Right cardiac atrium (tissue), 5 donors: ENCODE data around the gene SMAP2. TPM values are rescaled to one million over a fixed set of nuclear protein-coding genes. Genes with fewer than 3 reads are reported as not detected.

Experiments used
- ATAC-seq, 2 donors: fragments of 200-7000 bp; cut with Tn5 transposase; one replicate each; pipeline versions ENCODE4 v1.8.0 to v1.9.1; 2020; ENCODE audit warnings: moderate library complexity in 2 of 2, mild to moderate bottlenecking in 1 of 2
- DNase-seq, 3 donors: peaks; one replicate each; pipeline ENCODE4 v3.0.0-alpha.2; 2020
- H3K27ac ChIP-seq: one replicate; pipeline ENCODE4 v1.5.1; 2013; ENCODE audit warnings: mild to moderate bottlenecking, low read length, control low read depth, moderate library complexity
- H3K27me3 ChIP-seq: one replicate; pipeline ENCODE4 v1.6.1; 2013; ENCODE audit not compliant: control insufficient read depth, insufficient read depth
- H3K4me1 ChIP-seq: one replicate; pipeline ENCODE4 v1.6.1; 2013; ENCODE audit warnings: low read length; ENCODE audit not compliant: control insufficient read depth, insufficient read depth
- H3K4me3 ChIP-seq: one replicate; pipeline ENCODE4 v1.5.1; 2013; ENCODE audit warnings: low read length, control low read depth
- H3K9me3 ChIP-seq: one replicate; pipeline ENCODE4 v1.6.1; 2013; ENCODE audit warnings: low read length; ENCODE audit not compliant: control insufficient read depth
- WGBS: extraction: QIAGEN DNeasy Blood & Tissue Kit; methylation state at CpG from one replicate; pipeline ENCODE4 v1.1.7; 2013; 5-methylcytosine and 5-hydroxymethylcytosine counted together
- intact Hi-C, 4 donors: fragments of 100-400 bp; cut with DNase I; formaldehyde crosslinking; loops; one replicate each; pipeline versions ENCODE4 v1.11.0 to v1.14.0; 2022 to 2023
- polyA plus RNA-seq: library from polyadenylated mRNA; stranded (reverse); fragments of 200-250 nt; gene quantifications from one replicate; pipeline ENCODE4 v1.2.3, GENCODE V29; 2013
- total RNA-seq, 4 donors: library from RNA; stranded (reverse); fragmentation: NEBNext Ultra II Directional; extraction: Animal tissue kit (Norgen Biotek cat#: 25700); gene quantifications; one replicate each; pipeline ENCODE4 v1.2.1, GENCODE V29; 2021
- donor health status: healthy with polysubstance abuse.
- donor health status: DM: no; HTN: yes; CAD: no.
- donor health status: DM: no; HTN: no; CAD: no.
- donor health status: DM: no; HTN: yes; CAD: no; lungs with severe emphysema.
- donor health status: DM: yes; HTN: yes; CAD: no.

The SMAP2 gene
- total and polyA plus RNA-seq, 5 donors, result 10.9 to 23.1 (median 17.1) TPM

- H3K27ac ChIP-seq, result no peak overlapping the region
- no peak for DNase-seq
- ATAC-seq, result no peak
- intact Hi-C loops, result no loop called here
- no peak overlapping the region for H3K4me3 ChIP-seq
- WGBS, result 98% methylated on average over 1 of the region's 1 CpG
- H3K27me3 ChIP-seq, result no peaks in the 10 kb centered on the region
- H3K9me3 ChIP-seq, result no peaks in the 10 kb centered on the region
- peaks cover 3% of the 10 kb centered on the region for H3K4me1 ChIP-seq
These were observed 77.7 kb downstream of the SMAP2 start for GRCh38 chr1:40451238-40451585.

GRCh38 chr1:40454873-40455272 is 81.3 kb downstream of the SMAP2 start:
- 58% methylated on average over 1 of the region's 1 CpG for WGBS
- no peak for ATAC-seq
- DNase-seq, result no peak
- no peak overlapping the region for H3K27ac ChIP-seq
- no peaks in the 10 kb centered on the region for H3K27me3 ChIP-seq
- peaks cover 3% of the 10 kb centered on the region for H3K9me3 ChIP-seq
- intact Hi-C loops, result no loop called here
- H3K4me3 ChIP-seq, result no peak overlapping the region
- H3K4me1 ChIP-seq, result peaks cover 3% of the 10 kb centered on the region

GRCh38 chr1:40462956-40463590 is 89.5 kb downstream of the SMAP2 start:
- H3K27ac ChIP-seq, result no peak overlapping the region
- H3K9me3 ChIP-seq, result peaks cover 7% of the 10 kb centered on the region
- no peak for DNase-seq
- no peak overlapping the region for H3K4me3 ChIP-seq
- H3K27me3 ChIP-seq, result no peaks in the 10 kb centered on the region
- 97% methylated on average over 3 of the region's 3 CpGs for WGBS
- H3K4me1 ChIP-seq, result no peaks in the 10 kb centered on the region
- intact Hi-C loops, result no loop called here
- no peak for ATAC-seq

DNA sequence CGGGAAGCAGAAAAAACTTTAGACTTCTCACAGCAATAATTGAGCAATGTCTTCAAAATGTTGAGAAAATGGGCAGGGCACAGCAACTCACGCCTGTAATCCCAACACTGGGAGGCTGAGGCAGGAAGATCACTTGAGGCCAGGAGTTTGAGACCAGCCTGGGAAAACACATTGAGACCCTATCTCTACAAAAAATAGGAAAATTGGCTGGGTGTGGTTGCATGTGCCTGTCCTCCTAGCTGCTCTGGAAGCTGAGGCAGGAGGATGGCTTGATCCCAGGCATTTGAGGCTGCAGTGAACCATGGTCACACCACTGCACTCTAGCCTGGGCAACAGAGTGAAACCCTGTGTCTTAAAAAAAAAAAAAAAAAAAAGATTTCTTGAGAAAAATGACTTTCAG is 95.8 kb downstream of the SMAP2 start:
- DNase-seq, result no peak
- Histone ChIP-seq H3K9me3 (peaks cover 10% of the 10 kb centered on the region), H3K4me1 (no peaks in the 10 kb centered on the region), H3K27ac (no peak overlapping the region), H3K27me3 (no peaks in the 10 kb centered on the region), H3K4me3 (no peak overlapping the region)
- no peak for ATAC-seq
- 94% methylated on average over 2 of the region's 2 CpGs for WGBS
- intact Hi-C loops, result no loop called here

Other genes starting within 250 kb of the SMAP2 start
- gene RLF, start 212.3 kb upstream of the SMAP2 start, total RNA-seq, result 10 to 100 TPM; 13.4 to 14.9 (median 14.2) TPM
- gene RLF, start 212.3 kb upstream of the SMAP2 start, polyA plus RNA-seq, result 4.9 TPM
- gene TMCO2, start 125.8 kb upstream of the SMAP2 start, total RNA-seq, result not detected
- not detected for gene TMCO2, start 125.8 kb upstream of the SMAP2 start, polyA plus RNA-seq
- 10 to 100 TPM; 29.0 to 43.4 (median 34.7) TPM for gene ZMPSTE24, start 115.5 kb upstream of the SMAP2 start, total RNA-seq
- 23.5 TPM for gene ZMPSTE24, start 115.5 kb upstream of the SMAP2 start, polyA plus RNA-seq
- gene COL9A2, start 56.4 kb upstream of the SMAP2 start, total RNA-seq, result 1 to 10 TPM in 2 of 4 donors, under 1 TPM in 2; 0.40 to 2.0 (median 1.1) TPM
- gene COL9A2, start 56.4 kb upstream of the SMAP2 start, polyA plus RNA-seq, result 1.8 TPM
- gene ZFP69B, start 76.7 kb downstream of the SMAP2 start, total RNA-seq, result 1 to 10 TPM in 3 of 4 donors, under 1 TPM in 1; 0.63 to 1.2 (median 1.1) TPM
- gene ZFP69B, start 76.7 kb downstream of the SMAP2 start, polyA plus RNA-seq, result 0.29 TPM
- gene ZFP69, start 103.6 kb downstream of the SMAP2 start, total RNA-seq, result 1 to 10 TPM; 1.7 to 2.8 (median 2.4) TPM
- gene ZFP69, start 103.6 kb downstream of the SMAP2 start, polyA plus RNA-seq, result 1.8 TPM
- gene EXO5, start 135.0 kb downstream of the SMAP2 start, total RNA-seq, result 1 to 10 TPM; 3.6 to 6.3 (median 4.8) TPM
- 3.4 TPM for gene EXO5, start 135.0 kb downstream of the SMAP2 start, polyA plus RNA-seq
- 1 to 10 TPM; 6.7 to 8.8 (median 7.7) TPM for gene ZNF684, start 157.9 kb downstream of the SMAP2 start, total RNA-seq
- gene ZNF684, start 157.9 kb downstream of the SMAP2 start, polyA plus RNA-seq, result 6.0 TPM